ENCODE measurements around the gene PRB2. TPM values are rescaled to one million over a fixed set of nuclear protein-coding genes. Genes with fewer than 3 reads are reported as not detected.
"Not testable (repeated sequence)": the region's sequence is repeated elsewhere in the genome, so short reads cannot be mapped to it uniquely, and the experiment has no call there.

The PRB2 gene
- total and polyA plus RNA-seq, 2 donors (not counting 1 experiment from before 2014, with no cell fraction given): not detected

DNA sequence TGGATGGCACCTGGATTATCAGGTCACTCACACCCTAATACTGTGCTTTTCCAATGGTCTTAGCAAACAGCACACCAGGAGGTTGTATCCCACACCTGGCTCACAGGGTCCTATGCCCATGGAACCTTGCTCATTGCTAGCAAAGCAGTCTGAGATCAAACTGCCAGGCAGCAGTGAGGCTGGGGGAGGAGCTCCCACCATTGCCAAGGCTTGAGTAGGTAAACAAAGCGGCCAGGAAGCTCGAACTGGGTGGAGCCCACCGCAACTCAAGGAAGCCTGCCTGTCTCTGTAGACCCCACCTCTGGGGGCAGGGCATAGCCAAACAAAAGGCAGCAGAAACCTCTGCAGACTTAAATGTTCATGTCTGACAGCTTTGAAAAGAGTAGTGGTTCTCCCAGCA lies 17.9 kb downstream of the PRB2 start:
- CTCF ChIA-PET; H4K20me1 ChIP-seq (ENCODE audit: control insufficient read depth, insufficient read depth, low read length, poor library complexity, severe bottlenecking); H3K4me3 ChIP-seq (ENCODE audit: control extremely low read depth in 1 of 5, extremely low read depth in 1 of 5, insufficient read depth in 1 of 5, low read depth in 2 of 5, low read length in 4 of 5); H3K9me3 Mint-ChIP-seq (ENCODE audit: insufficient read depth); H3K4me2 ChIP-seq (replicated peaks; ENCODE audit: low read depth, low read length, poor library complexity, severe bottlenecking); H3K36me3 ChIP-seq (replicated peaks in 1 of 2; ENCODE audit: control extremely low read depth in 1 of 2, control insufficient read depth in 1 of 2, extremely low read depth in 1 of 2, insufficient read depth in 2 of 2, low read length in 1 of 2); H3K27me3 Mint-ChIP-seq; H3K4me1 Mint-ChIP-seq; DNase-seq; POLR2A ChIA-PET; H2AFZ ChIP-seq (ENCODE audit: insufficient read depth, low read depth, low read length, poor library complexity, severe bottlenecking); ATAC-seq (ENCODE audit: low read depth); H3K4me3 Mint-ChIP-seq; H3K4me1 ChIP-seq (ENCODE audit: control insufficient read depth in 2 of 2, insufficient read depth in 2 of 2, low read length in 2 of 2); H3K27ac Mint-ChIP-seq; H3K27me3 ChIP-seq (replicated peaks in 1 of 4; ENCODE audit: control extremely low read depth in 1 of 4, control insufficient read depth in 3 of 4, insufficient read depth in 4 of 4, low read length in 3 of 4); H3K9ac ChIP-seq (ENCODE audit: low read length); intact Hi-C loops (cut with micrococcal nuclease); H3K27ac ChIP-seq (ENCODE audit: low read length in 2 of 2); H3K79me2 ChIP-seq (ENCODE audit: control insufficient read depth, insufficient read depth, low read length): not testable (repeated sequence)
- 93% methylated on average over 3 of the region's 3 CpGs for WGBS (ENCODE audit: insufficient coverage)
- H3K9me3 ChIP-seq (ENCODE audit: control extremely low read depth in 1 of 3, control insufficient read depth in 2 of 3, insufficient read depth in 1 of 3, low read length in 2 of 3): peaks cover 0 to 13% (median 9%) of the 10 kb centered on the region in 3 donors

DNA sequence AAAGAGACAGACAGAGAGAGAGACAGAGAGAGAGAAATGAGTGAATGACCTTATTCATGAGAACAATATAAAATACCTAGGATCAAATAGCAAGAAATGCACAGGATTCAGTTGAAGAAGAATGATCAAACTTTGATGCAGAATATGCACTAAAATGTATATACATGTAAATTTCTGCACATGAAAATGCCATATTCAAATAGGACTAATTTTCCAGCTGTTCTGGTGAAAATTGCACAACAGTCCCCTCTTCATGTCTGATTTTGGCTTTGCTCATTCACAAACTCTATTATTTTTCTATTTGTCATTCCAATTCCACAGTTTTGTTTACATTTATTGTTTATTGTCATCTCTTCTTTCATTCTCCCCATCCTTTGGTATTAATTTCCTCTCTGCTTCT lies 34.2 kb downstream of the PRB2 start:
- H3K4me3 Mint-ChIP-seq: no peak overlapping the region
- ATAC-seq (ENCODE audit: low read depth) (no peak), DNase-seq (no peak)
- Histone ChIP-seq H3K9ac (ENCODE audit: low read length) (no peak overlapping the region), H3K4me2 (replicated peaks; ENCODE audit: low read depth, low read length, poor library complexity, severe bottlenecking) (no peak overlapping the region), H3K79me2 (ENCODE audit: control insufficient read depth, insufficient read depth, low read length) (no peaks in the 10 kb centered on the region), H3K27me3 (replicated peaks in 1 of 4; ENCODE audit: control extremely low read depth in 1 of 4, control insufficient read depth in 3 of 4, insufficient read depth in 4 of 4, low read length in 3 of 4) (no peaks in the 10 kb centered on the region), H4K20me1 (ENCODE audit: control insufficient read depth, insufficient read depth, low read length, poor library complexity, severe bottlenecking) (no peaks in the 10 kb centered on the region), H3K27ac (ENCODE audit: low read length in 2 of 2) (no peak overlapping the region), H3K4me3 (ENCODE audit: control extremely low read depth in 1 of 5, extremely low read depth in 1 of 5, insufficient read depth in 1 of 5, low read depth in 2 of 5, low read length in 4 of 5) (no peak overlapping the region), H2AFZ (ENCODE audit: insufficient read depth, low read depth, low read length, poor library complexity, severe bottlenecking) (no peak overlapping the region), H3K9me3 (ENCODE audit: control extremely low read depth in 1 of 3, control insufficient read depth in 2 of 3, insufficient read depth in 1 of 3, low read length in 2 of 3) (no peaks in the 10 kb centered on the region), H3K36me3 (replicated peaks in 1 of 2; ENCODE audit: control extremely low read depth in 1 of 2, control insufficient read depth in 1 of 2, extremely low read depth in 1 of 2, insufficient read depth in 2 of 2, low read length in 1 of 2) (no peaks in the 10 kb centered on the region), H3K4me1 (ENCODE audit: control insufficient read depth in 2 of 2, insufficient read depth in 2 of 2, low read length in 2 of 2) (no peaks in the 10 kb centered on the region)
- intact Hi-C loops (cut with micrococcal nuclease): no loop called here
- H3K27me3 Mint-ChIP-seq: no peaks in the 10 kb centered on the region
- ChIA-PET POLR2A (no interaction called here), CTCF (no interaction called here)
- no peaks in the 10 kb centered on the region for H3K4me1 Mint-ChIP-seq
- H3K27ac Mint-ChIP-seq: no peak overlapping the region
- TF ChIP-seq, protein P1, sequence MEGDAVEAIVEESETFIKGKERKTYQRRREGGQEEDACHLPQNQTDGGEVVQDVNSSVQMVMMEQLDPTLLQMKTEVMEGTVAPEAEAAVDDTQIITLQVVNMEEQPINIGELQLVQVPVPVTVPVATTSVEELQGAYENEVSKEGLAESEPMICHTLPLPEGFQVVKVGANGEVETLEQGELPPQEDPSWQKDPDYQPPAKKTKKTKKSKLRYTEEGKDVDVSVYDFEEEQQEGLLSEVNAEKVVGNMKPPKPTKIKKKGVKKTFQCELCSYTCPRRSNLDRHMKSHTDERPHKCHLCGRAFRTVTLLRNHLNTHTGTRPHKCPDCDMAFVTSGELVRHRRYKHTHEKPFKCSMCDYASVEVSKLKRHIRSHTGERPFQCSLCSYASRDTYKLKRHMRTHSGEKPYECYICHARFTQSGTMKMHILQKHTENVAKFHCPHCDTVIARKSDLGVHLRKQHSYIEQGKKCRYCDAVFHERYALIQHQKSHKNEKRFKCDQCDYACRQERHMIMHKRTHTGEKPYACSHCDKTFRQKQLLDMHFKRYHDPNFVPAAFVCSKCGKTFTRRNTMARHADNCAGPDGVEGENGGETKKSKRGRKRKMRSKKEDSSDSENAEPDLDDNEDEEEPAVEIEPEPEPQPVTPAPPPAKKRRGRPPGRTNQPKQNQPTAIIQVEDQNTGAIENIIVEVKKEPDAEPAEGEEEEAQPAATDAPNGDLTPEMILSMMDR (IDR thresholded peaks at IDR 0.05): no peak
- TF ChIP-seq EZH2 (IDR thresholded peaks at IDR 0.05; ENCODE audit: borderline replicate concordance, insufficient read depth, low read depth, low read length, poor library complexity, severe bottlenecking): no peak
- H3K9me3 Mint-ChIP-seq (ENCODE audit: insufficient read depth): no peaks in the 10 kb centered on the region

DNA sequence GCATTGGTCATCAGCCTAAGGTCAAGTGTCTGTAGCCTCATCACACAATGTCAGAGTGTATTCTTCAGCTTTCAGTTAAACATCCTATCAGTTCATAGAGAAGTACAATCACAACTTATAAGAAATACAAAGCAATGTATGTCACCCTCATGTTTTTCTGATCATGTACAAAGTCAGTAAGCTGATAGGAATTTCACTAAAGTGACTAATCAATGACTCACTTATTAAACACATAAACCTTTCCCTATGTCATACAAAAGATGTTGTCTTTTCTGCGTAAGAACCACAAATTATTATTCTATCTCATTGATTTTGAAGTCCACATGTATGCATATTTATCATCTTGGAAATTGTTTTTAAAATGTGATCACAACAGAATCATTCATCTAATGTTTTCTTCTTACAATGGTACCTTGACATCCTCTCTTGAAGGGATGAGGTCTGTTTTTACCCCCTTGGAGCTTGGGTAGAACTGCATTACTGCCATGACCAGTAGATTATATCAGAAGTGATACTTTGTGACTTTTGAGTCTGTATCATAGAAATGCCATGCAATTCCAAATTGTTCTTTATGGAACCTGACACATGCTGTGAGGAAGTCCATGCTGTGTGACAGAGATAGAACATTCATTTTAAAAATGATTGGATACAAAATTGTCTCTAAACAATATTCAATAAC lies 35.0 kb downstream of the PRB2 start:
- no CpG with 5 or more reads among the region's 1 CpG for WGBS (ENCODE audit: insufficient coverage)
- H3K79me2 ChIP-seq (ENCODE audit: control insufficient read depth, insufficient read depth, low read length); H3K4me2 ChIP-seq (replicated peaks; ENCODE audit: low read depth, low read length, poor library complexity, severe bottlenecking); CTCF ChIA-PET; H3K4me3 Mint-ChIP-seq; H3K27ac Mint-ChIP-seq; ATAC-seq (ENCODE audit: low read depth); H3K9me3 ChIP-seq (ENCODE audit: control extremely low read depth in 1 of 3, control insufficient read depth in 2 of 3, insufficient read depth in 1 of 3, low read length in 2 of 3); H3K4me1 ChIP-seq (ENCODE audit: control insufficient read depth in 2 of 2, insufficient read depth in 2 of 2, low read length in 2 of 2); H4K20me1 ChIP-seq (ENCODE audit: control insufficient read depth, insufficient read depth, low read length, poor library complexity, severe bottlenecking); intact Hi-C loops (cut with micrococcal nuclease); DNase-seq; H3K27me3 ChIP-seq (replicated peaks in 1 of 4; ENCODE audit: control extremely low read depth in 1 of 4, control insufficient read depth in 3 of 4, insufficient read depth in 4 of 4, low read length in 3 of 4); H3K36me3 ChIP-seq (replicated peaks in 1 of 2; ENCODE audit: control extremely low read depth in 1 of 2, control insufficient read depth in 1 of 2, extremely low read depth in 1 of 2, insufficient read depth in 2 of 2, low read length in 1 of 2); H3K27ac ChIP-seq (ENCODE audit: low read length in 2 of 2); POLR2A ChIA-PET; H3K4me1 Mint-ChIP-seq; H3K4me3 ChIP-seq (ENCODE audit: control extremely low read depth in 1 of 5, extremely low read depth in 1 of 5, insufficient read depth in 1 of 5, low read depth in 2 of 5, low read length in 4 of 5); H3K27me3 Mint-ChIP-seq; H2AFZ ChIP-seq (ENCODE audit: insufficient read depth, low read depth, low read length, poor library complexity, severe bottlenecking); H3K9ac ChIP-seq (ENCODE audit: low read length); H3K9me3 Mint-ChIP-seq (ENCODE audit: insufficient read depth): not testable (repeated sequence)
